ENCODE results near the gene IL17RE. TPM values are rescaled to one million over a fixed set of nuclear protein-coding genes. Genes with fewer than 3 reads are reported as not detected.
"Not testable (repeated sequence)": the region's sequence is repeated elsewhere in the genome, so short reads cannot be mapped to it uniquely, and the experiment has no call there.

The IL17RE gene
- total RNA-seq, 4 donors from 2014 or later: 0.47 to 0.85 (median 0.79) TPM

DNA sequence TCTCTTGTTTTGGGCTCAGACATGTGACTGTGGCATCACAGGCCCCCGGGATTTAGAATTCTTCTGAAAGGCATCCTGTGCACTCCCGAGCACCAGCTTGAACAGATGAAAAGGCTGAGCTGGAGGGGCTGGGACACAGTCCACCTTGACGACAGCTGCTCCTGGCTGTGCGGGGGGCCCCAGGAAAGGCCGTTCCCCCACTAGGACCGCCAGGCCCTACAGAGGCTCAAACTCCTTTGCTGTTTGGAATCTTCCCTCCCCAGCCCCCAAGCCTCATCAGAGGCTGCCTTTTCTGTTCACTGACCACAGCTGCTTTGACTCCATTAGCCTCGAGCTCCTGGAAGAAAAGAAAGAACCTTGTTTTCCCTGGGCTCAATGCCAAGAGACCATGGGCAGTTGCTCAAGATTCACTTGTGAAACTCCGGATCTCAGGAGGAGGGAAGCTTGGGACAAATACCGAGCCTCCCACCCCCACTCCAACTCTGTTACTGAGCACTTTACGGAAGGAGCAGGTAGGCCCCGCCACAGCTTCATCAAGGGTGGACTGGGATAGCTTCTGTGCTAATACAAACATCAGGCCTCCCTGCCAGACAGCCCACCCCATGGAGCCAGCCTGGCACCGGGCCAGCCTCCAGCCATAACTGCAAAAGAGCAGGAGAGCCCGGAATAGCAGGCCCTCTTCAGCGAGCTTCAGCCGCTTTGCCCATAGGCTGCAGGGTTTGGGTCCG lies 38.3 kb upstream of the IL17RE start:
- peak; percentile 72 for ATAC-seq
- WGBS, 2 donors (ENCODE audit: low coverage in 1 of 2): 34% methylated on average over 11 of the region's 16 CpGs; no CpG with 5 or more reads in 1 of the 2 donors
- TF ChIP-seq, protein P1, sequence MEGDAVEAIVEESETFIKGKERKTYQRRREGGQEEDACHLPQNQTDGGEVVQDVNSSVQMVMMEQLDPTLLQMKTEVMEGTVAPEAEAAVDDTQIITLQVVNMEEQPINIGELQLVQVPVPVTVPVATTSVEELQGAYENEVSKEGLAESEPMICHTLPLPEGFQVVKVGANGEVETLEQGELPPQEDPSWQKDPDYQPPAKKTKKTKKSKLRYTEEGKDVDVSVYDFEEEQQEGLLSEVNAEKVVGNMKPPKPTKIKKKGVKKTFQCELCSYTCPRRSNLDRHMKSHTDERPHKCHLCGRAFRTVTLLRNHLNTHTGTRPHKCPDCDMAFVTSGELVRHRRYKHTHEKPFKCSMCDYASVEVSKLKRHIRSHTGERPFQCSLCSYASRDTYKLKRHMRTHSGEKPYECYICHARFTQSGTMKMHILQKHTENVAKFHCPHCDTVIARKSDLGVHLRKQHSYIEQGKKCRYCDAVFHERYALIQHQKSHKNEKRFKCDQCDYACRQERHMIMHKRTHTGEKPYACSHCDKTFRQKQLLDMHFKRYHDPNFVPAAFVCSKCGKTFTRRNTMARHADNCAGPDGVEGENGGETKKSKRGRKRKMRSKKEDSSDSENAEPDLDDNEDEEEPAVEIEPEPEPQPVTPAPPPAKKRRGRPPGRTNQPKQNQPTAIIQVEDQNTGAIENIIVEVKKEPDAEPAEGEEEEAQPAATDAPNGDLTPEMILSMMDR (IDR thresholded peaks at IDR 0.05): peak in 1 of 4 experiments; percentile 2
- TF ChIP-seq POLR2AphosphoS5 (IDR thresholded peaks at IDR 0.05) (peak; percentile 58), EP300 (IDR thresholded peaks at IDR 0.05) (no peak)
- Histone ChIP-seq H3K9me3 (no peaks in the 10 kb centered on the region), H3K27ac (peak overlapping the region; percentile 64 to 91 (median 86)), H3K27me3 (no peaks in the 10 kb centered on the region), H3K4me3 (peak overlapping the region in 1 of 2 donors; percentile 32), H3K4me1 (peaks cover 0 to 56% (median 23%) of the 10 kb centered on the region in 3 donors), H3K36me3 (no peaks in the 10 kb centered on the region)

DNA sequence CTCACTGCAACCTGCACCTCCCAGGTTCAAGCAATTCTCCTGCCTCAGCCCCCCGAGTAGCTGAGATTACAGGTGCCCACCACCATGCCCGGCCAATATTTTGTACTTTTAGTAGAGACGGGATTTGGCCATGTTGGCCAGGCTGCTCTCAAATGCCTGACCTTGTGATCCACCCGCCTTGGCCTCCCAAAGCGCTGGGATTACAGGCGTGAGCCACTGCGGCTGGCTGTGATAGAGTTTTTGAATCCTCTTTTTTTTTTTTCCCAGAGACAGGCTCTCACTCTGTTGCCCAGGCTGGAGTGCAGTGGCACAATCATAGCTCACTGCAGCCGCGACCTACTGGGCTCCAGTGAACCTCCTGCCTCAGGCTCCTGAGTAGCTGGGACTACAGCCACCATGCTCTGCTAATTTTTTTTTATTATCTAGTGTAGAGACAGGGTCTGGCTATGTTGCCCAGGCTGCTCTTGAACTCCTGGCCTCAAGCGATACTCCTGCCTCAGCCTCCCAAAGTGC lies 37.5 kb upstream of the IL17RE start:
- H3K27me3 ChIP-seq, H3K36me3 ChIP-seq, H3K9me3 ChIP-seq, ATAC-seq: not testable (repeated sequence)
- WGBS, 2 donors (ENCODE audit: low coverage in 1 of 2): 79 to 81% methylated on average over 2 to 4 of the region's 10 CpGs
- peak overlapping the region; percentile 64 to 91 (median 86) for H3K27ac ChIP-seq
- H3K4me3 ChIP-seq: peak overlapping the region in 1 of 2 donors; percentile 32
- peaks cover 0 to 56% (median 23%) of the 10 kb centered on the region in 3 donors for H3K4me1 ChIP-seq

DNA sequence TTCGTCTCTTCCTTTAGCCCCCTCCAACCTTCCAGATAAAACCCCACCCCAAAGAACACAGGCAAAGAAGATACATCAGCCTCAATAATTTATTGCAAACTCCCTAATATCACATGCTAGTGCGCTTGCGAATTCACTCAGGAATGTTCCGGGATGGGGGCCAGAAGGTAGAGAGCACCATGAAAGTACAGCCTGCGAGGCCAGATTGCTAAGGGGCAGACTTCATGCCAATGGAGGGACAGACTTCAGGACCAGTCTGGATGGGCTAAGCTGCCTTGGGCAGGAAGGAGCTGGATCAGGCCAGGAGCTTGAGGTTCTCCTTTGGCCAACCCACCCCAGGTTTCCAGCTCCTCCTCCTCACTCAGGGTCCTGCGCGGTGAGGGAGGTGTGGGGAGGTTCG lies 36.0 kb upstream of the IL17RE start:
- Histone ChIP-seq H3K27me3 (no peaks in the 10 kb centered on the region), H3K9me3 (no peaks in the 10 kb centered on the region), H3K36me3 (no peaks in the 10 kb centered on the region), H3K4me3 (no peak overlapping the region), H3K4me1 (peaks cover 0 to 56% (median 23%) of the 10 kb centered on the region in 3 donors), H3K27ac (peak overlapping the region; percentile 49 to 87 (median 86))
- WGBS, 2 donors (ENCODE audit: low coverage in 1 of 2): 12 to 62% methylated on average over 3 of the region's 8 CpGs
- TF ChIP-seq POLR2AphosphoS5 (IDR thresholded peaks at IDR 0.05) (peak; percentile 39), EP300 (IDR thresholded peaks at IDR 0.05) (no peak), POLR2A (IDR thresholded peaks at IDR 0.05) (no peak)
- TF ChIP-seq, protein P1 (IDR thresholded peaks at IDR 0.05): no peak
- peak; percentile 46 for ATAC-seq

DNA sequence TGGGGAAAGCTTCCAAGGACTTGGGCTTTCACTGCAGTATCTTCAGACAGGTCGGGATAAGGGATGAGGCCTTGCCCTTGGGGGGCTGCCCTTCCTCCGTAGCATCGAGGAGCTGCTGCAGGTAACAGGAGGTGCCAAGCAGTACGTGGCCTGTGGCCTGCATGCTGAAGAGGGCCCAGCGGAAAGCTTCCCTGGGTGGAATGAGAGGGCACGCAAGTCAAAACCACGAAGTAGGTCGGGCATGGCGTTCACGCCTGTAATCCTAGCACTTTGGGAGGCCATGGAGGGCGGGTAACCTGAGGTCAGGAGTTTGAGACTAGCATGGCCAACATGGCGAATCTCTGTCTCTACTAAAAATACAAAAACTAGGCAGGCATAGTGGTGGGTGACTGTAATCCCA lies 35.5 kb upstream of the IL17RE start:
- H3K27ac ChIP-seq: peak overlapping the region; percentile 49 to 87 (median 86)
- H3K4me3 ChIP-seq: no peak overlapping the region
- H3K9me3 ChIP-seq: no peaks in the 10 kb centered on the region
- H3K4me1 ChIP-seq: peaks cover 0 to 55% (median 23%) of the 10 kb centered on the region in 3 donors
- WGBS, 2 donors (ENCODE audit: low coverage in 1 of 2): 100% methylated on average over 2 of the region's 12 CpGs; no CpG with 5 or more reads in 1 of the 2 donors
- TF ChIP-seq EP300 (IDR thresholded peaks at IDR 0.05) (no peak), POLR2A (IDR thresholded peaks at IDR 0.05) (no peak), POLR2AphosphoS5 (IDR thresholded peaks at IDR 0.05) (no peak)
- TF ChIP-seq, protein P1 (IDR thresholded peaks at IDR 0.05): no peak
- no peak for ATAC-seq
- no peaks in the 10 kb centered on the region for H3K27me3 ChIP-seq
- H3K36me3 ChIP-seq: no peaks in the 10 kb centered on the region

DNA sequence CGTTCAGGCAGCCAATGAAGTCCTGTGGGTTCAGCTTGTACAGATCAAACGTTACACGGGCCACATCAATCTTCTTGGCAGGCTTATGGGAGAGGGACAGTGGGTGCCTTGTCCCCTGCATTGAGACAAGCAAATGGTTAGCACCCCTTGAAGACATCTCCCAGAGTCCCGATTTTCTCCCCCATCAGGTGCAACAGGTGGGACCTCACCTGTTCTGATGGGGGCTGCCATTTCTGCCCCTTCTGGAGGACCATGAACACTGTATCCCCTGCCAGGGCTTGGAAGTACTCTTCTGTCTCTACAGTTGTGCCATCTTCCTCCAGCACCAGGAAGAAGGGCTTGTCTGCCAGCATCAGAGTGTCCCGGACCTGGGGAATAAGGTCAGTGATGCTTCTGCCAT lies 32.7 kb upstream of the IL17RE start:
- Histone ChIP-seq H3K36me3 (no peaks in the 10 kb centered on the region), H3K9me3 (no peaks in the 10 kb centered on the region), H3K27ac (no peak overlapping the region), H3K4me1 (peaks cover 0 to 26% (median 1%) of the 10 kb centered on the region in 3 donors), H3K27me3 (no peaks in the 10 kb centered on the region), H3K4me3 (no peak overlapping the region)
- WGBS, 2 donors (ENCODE audit: low coverage in 1 of 2): 62 to 68% methylated on average over 3 to 4 of the region's 5 CpGs
- TF ChIP-seq, protein P1 (IDR thresholded peaks at IDR 0.05): no peak
- TF ChIP-seq POLR2A (IDR thresholded peaks at IDR 0.05) (no peak), EP300 (IDR thresholded peaks at IDR 0.05) (no peak), POLR2AphosphoS5 (IDR thresholded peaks at IDR 0.05) (no peak)
- no peak for ATAC-seq
